GM12872 (cell line): ENCODE results near the gene TCF7L2.

Experiments used
- CTCF ChIP-seq: IDR thresholded peaks from 3 replicates; pipeline ENCODE4 v1.5.1; 2011; ENCODE audit warnings: low read depth, mild to moderate bottlenecking, low read length, moderate library complexity; ENCODE audit not compliant: insufficient read depth

The TCF7L2 gene

GRCh38 chr10:112948196-112948595 lies 1.9 kb upstream of the TCF7L2 start:
- TF ChIP-seq CTCF = no peak

GRCh38 chr10:112949143-112949823 lies 764 bp upstream of the TCF7L2 start:
- TF ChIP-seq CTCF = no peak

- TF ChIP-seq CTCF = no peak
Measured at GRCh38 chr10:112950714-112951358, 789 bp downstream of the TCF7L2 start.

- TF ChIP-seq CTCF = no peak
Measured at GRCh38 chr10:112951359-112952281, 1.6 kb downstream of the TCF7L2 start.

- TF ChIP-seq CTCF = no peak
Measured at GRCh38 chr10:112952282-112953173, 2.5 kb downstream of the TCF7L2 start.

- no peak for TF ChIP-seq CTCF
Measured at GRCh38 chr10:112953174-112954159, 3.4 kb downstream of the TCF7L2 start.
